ENCODE measurements around the gene PER2. TPM values are rescaled to one million over a fixed set of nuclear protein-coding genes. Genes with fewer than 3 reads are reported as not detected.

PER2 gene
- total and polyA plus RNA-seq, 2 donors (not counting 1 experiment from before 2014, with no cell fraction given), result 3.2 to 12.6 TPM

- H3K4me3 Mint-ChIP-seq, result no peak overlapping the region
These were observed 27.5 kb downstream of the PER2 start for GRCh38 chr2:238260883-238261282.

More at GRCh38 chr2:238260883-238261282, 27.5 kb downstream of the PER2 start:
- ATAC-seq (ENCODE audit: low read depth), result no peak
- no peaks in the 10 kb centered on the region for H3K9me3 Mint-ChIP-seq (ENCODE audit: insufficient read depth)
- H3K9me3 ChIP-seq (ENCODE audit: control extremely low read depth in 1 of 3, control insufficient read depth in 2 of 3, insufficient read depth in 1 of 3, low read length in 2 of 3), result no peaks in the 10 kb centered on the region
- no peak for DNase-seq
- 98% methylated on average over 18 of the region's 18 CpGs for WGBS (ENCODE audit: insufficient coverage)
- intact Hi-C loops (cut with micrococcal nuclease), result loop anchor here (5.0 kb wide), 1 partner anchor 339 kb away; no protein-coding TSS in a partner anchor
- no peak for TF ChIP-seq EZH2 (IDR thresholded peaks at IDR 0.05; ENCODE audit: borderline replicate concordance, insufficient read depth, low read depth, low read length, poor library complexity, severe bottlenecking)
- no peak for TF ChIP-seq CTCF (IDR thresholded peaks at IDR 0.05)
- H3K9ac ChIP-seq (ENCODE audit: low read length), result no peak overlapping the region
- ChIA-PET POLR2A (no interaction called here), CTCF (interaction anchor here (0.9 to 4.9 kb wide), 2 partner anchors 11 to 403 kb away, joined by 3 to 46 read pairs; partner anchors contain the start of gene RAMP1)
- H4K20me1 ChIP-seq (ENCODE audit: control insufficient read depth, insufficient read depth, low read length, poor library complexity, severe bottlenecking), result no peaks in the 10 kb centered on the region
- peaks cover 1% of the 10 kb centered on the region for H3K4me1 Mint-ChIP-seq
- H3K36me3 ChIP-seq (replicated peaks in 1 of 2; ENCODE audit: control extremely low read depth in 1 of 2, control insufficient read depth in 1 of 2, extremely low read depth in 1 of 2, insufficient read depth in 2 of 2, low read length in 1 of 2), result peaks cover 0 to 44% of the 10 kb centered on the region in 2 experiments
- H3K27me3 Mint-ChIP-seq, result no peaks in the 10 kb centered on the region
- no peak overlapping the region for H3K27ac ChIP-seq (ENCODE audit: low read length in 2 of 2)
- no peak overlapping the region for H2AFZ ChIP-seq (ENCODE audit: insufficient read depth, low read depth, low read length, poor library complexity, severe bottlenecking)
- H3K4me2 ChIP-seq (replicated peaks; ENCODE audit: low read depth, low read length, poor library complexity, severe bottlenecking), result no peak overlapping the region
- H3K27ac Mint-ChIP-seq, result no peak overlapping the region
- no peaks in the 10 kb centered on the region for H3K27me3 ChIP-seq (replicated peaks in 1 of 4; ENCODE audit: control extremely low read depth in 1 of 4, control insufficient read depth in 3 of 4, insufficient read depth in 4 of 4, low read length in 3 of 4)
- no peaks in the 10 kb centered on the region for H3K79me2 ChIP-seq (ENCODE audit: control insufficient read depth, insufficient read depth, low read length)
- peaks cover 0 to 4% of the 10 kb centered on the region in 2 donors for H3K4me1 ChIP-seq (ENCODE audit: control insufficient read depth in 2 of 2, insufficient read depth in 2 of 2, low read length in 2 of 2)
- no peak overlapping the region for H3K4me3 ChIP-seq (ENCODE audit: control extremely low read depth in 1 of 5, extremely low read depth in 1 of 5, insufficient read depth in 1 of 5, low read depth in 2 of 5, low read length in 4 of 5)

Data from B cell (primary cell).